SKM-1 treated with dmso at 0.1 percent for 144 hours (cell line): ENCODE results near the gene PRDM8.

Experiments used
- DNase-seq: peaks from one replicate; lab custom pipeline; 2025; ENCODE audit not compliant: unreplicated experiment; lab: John Stamatoyannopoulos, UW

Gene PRDM8

GRCh38 chr4:80199947-80200346, 2.6 kb downstream of the PRDM8 start:
- DNase-seq, result no peak

- peak; percentile 36 for DNase-seq
Measured at GRCh38 chr4:80201252-80202151, 4.2 kb downstream of the PRDM8 start.

- peak; percentile 81 for DNase-seq
Measured at GRCh38 chr4:80202190-80202711, 4.9 kb downstream of the PRDM8 start.

- DNase-seq, result peak; percentile 32
Measured at GRCh38 chr4:80202741-80203553, 5.6 kb downstream of the PRDM8 start.

GRCh38 chr4:80204433-80205011, 7.2 kb downstream of the PRDM8 start:
- no peak for DNase-seq

GRCh38 chr4:80206111-80206510, 8.8 kb downstream of the PRDM8 start:
- no peak for DNase-seq

GRCh38 chr4:80206521-80207171, 9.3 kb downstream of the PRDM8 start:
- DNase-seq, result no peak

- DNase-seq, result no peak
Measured at GRCh38 chr4:80207172-80207583, 9.9 kb downstream of the PRDM8 start.

GRCh38 chr4:80207664-80208063, 10.4 kb downstream of the PRDM8 start:
- DNase-seq, result no peak

- DNase-seq, result no peak
Measured at GRCh38 chr4:80208610-80209339, 11.5 kb downstream of the PRDM8 start.

GRCh38 chr4:80209340-80209701, 12.0 kb downstream of the PRDM8 start:
- DNase-seq, result no peak

GRCh38 chr4:80210549-80210948, 13.2 kb downstream of the PRDM8 start:
- DNase-seq, result no peak

GRCh38 chr4:80213117-80213815, 16.0 kb downstream of the PRDM8 start:
- DNase-seq, result no peak

- peak; percentile 70 for DNase-seq
Measured at GRCh38 chr4:80215449-80216052, 18.2 kb downstream of the PRDM8 start.

- DNase-seq, result peak; percentile 72
Measured at GRCh38 chr4:80216100-80216761, 18.9 kb downstream of the PRDM8 start.

- no peak for DNase-seq
Measured at GRCh38 chr4:80219301-80220025, 22.2 kb downstream of the PRDM8 start.

- no peak for DNase-seq
Measured at GRCh38 chr4:80220711-80221110, 23.4 kb downstream of the PRDM8 start.

GRCh38 chr4:80221161-80221560, 23.9 kb downstream of the PRDM8 start:
- peak; percentile 40 for DNase-seq
